LNCAP (cell line): ENCODE results near the gene MGLL.

Source experiments
- TF ChIP-seq, protein P1 (sequence below): fragments of 450-650 bp; IDR thresholded peaks from 2 replicates; pipeline ENCODE4 v1.5.1; 2017; ENCODE audit warnings: mild to moderate bottlenecking

MGLL gene

DNA sequence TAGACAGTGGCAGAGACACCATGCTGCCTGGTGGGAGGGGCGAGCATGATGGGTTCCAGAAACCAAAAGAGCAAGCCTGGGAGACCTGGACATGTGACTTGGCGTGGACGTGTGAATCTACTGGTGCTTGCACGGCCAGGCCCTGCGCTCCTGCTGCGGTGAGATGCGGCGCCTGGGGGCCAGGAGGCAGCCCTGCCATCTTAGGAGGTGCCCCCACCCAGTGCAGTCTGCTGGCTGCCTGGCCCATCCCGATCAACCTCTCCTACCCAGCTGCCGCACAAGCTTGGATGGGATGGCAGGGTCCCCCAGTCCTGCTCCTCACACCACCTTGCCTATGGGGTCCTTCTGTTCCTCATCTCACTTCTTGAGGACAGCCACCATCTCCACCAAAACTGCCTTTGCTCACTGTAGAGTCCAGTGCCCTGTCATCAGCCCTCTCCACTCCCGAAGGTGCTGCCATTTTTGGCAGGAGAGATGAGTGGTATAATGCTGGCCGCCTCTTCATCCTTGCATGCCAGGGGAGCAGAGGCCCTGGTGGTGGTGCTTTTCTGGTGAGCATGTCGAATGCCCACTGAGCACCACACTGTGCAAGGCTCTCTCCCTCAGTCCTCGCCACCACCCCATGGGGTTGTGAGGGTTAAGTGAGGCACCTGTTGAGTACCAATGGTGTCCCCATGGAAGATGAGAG is 152.6 kb downstream of the MGLL start:
- TF ChIP-seq, protein P1, sequence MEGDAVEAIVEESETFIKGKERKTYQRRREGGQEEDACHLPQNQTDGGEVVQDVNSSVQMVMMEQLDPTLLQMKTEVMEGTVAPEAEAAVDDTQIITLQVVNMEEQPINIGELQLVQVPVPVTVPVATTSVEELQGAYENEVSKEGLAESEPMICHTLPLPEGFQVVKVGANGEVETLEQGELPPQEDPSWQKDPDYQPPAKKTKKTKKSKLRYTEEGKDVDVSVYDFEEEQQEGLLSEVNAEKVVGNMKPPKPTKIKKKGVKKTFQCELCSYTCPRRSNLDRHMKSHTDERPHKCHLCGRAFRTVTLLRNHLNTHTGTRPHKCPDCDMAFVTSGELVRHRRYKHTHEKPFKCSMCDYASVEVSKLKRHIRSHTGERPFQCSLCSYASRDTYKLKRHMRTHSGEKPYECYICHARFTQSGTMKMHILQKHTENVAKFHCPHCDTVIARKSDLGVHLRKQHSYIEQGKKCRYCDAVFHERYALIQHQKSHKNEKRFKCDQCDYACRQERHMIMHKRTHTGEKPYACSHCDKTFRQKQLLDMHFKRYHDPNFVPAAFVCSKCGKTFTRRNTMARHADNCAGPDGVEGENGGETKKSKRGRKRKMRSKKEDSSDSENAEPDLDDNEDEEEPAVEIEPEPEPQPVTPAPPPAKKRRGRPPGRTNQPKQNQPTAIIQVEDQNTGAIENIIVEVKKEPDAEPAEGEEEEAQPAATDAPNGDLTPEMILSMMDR, result no peak

DNA sequence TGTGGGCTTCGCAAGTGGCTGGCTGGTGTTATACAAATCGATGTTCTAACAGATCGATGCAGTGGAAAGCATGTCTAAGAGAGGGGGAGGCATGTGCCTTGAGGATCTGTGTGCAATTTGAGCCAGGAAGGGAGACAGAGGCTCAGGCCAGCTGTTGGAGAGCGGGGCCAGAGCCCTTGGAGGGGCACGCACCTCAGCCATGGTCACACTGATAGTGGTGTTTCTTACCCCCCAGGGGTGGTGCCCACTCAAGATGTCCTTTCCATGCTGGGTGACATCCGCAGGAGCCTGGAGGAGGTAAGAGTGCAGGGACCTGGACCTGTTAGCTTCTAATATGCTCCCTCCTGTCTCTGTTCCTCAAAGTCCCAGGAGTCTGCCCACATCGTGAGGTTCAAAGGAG is 153.4 kb downstream of the MGLL start:
- TF ChIP-seq, protein P1, result no peak

DNA sequence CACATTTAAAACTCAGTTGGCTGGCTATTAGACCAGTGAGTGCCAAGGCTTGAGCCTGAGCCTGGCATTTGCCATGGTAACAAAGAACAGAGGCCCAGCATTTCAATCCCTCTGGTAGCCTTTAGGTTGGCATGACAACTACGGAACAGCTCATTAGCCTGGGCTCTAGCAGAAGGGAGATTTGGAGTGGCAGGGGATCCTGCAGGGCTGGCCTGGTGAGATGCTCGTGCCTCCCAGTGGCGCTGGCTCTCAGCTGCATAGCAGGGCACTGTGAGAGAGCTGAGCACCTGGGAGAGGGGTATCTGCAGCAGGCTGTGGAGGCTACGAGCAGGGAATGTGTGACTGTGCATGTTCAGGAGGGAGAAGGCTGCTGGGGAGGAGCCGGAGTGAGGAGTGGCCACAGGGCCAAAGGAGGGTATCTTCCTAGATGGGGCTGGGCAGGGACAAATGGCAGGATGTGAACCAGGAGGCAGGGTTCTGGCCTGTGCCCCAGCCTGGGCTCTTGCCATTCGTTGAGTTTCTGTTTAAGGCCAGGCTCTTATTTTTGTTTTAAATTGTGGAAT is 155.1 kb downstream of the MGLL start:
- TF ChIP-seq, protein P1, result no peak

DNA sequence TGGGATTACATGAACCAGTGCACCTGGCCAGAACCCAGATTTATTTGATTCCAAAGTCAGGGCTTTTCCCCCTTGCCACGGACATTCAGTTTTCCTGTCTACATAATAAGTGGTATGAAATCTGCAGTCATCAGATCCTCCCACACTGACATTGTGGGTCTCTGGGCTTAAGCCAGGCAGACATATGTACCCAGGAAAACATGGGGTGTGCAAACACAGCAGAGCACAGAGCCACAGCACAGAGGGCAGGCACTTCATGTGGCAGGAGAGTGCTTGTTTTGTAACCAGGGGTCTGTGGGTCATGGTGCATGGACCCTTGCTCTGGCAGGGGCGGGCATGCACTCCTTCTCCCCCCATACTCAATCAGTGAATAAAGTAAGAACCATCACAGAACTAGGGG is 155.6 kb downstream of the MGLL start:
- TF ChIP-seq, protein P1, result no peak

DNA sequence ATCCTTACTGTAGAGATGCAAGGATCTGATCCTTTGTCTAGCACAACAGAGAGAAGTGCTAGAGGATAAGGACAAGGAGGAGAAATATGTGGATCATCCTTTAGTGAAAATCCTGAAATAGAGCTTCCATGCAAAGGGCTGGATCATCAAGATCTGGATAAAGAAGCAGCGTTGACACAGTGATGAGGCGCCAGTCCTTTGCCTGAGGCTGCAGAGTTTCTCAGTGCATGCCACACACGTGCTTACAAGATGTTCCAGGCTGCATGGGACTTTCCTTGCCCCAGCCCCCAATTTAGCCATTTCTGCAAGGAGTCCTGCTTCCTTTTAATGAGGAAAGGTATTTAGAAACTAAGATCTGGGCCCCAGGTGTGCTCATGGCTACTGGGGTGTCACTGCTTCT is 156.7 kb downstream of the MGLL start:
- TF ChIP-seq, protein P1, result no peak

DNA sequence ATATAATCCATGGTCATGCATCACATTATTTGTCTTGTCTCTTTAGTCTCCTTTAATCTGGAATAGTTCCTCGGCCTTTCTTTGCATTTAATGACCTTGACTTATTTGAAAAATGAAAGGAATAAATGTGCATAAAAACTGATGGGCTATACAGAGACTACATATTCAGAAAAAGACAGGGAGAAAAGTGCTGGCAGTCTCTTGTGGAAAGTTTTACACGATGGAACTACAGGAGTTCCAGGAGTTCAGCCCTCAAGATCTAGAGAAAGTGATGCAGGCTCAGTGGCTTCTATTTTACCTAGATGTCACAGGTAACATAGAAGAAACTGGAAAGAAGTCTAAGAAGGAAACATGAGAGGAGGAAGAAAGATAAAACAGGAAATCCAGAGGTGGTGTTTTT is 157.2 kb downstream of the MGLL start:
- TF ChIP-seq, protein P1, result no peak

DNA sequence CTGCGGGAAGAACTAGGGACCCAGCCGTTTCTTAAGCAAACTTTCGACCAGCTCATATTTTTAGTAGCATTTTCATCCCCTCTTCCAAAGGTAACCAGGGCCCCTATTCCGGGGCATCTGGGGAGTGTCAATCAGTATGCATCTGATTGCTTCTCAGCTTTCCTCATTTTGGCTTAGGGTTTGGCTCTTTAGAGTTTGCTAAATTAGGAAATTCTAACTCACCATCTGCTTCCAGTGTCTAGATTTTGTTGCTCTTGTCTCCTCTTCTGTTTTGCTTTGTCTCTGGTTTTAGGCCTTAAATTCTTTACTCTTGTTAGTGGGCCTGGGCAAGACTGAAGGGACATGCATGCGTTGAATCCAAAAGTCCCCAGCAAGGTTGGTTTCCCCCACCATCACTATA is 159.2 kb downstream of the MGLL start:
- TF ChIP-seq, protein P1, result no peak
